ENCODE results near the gene NCR2.

DNA sequence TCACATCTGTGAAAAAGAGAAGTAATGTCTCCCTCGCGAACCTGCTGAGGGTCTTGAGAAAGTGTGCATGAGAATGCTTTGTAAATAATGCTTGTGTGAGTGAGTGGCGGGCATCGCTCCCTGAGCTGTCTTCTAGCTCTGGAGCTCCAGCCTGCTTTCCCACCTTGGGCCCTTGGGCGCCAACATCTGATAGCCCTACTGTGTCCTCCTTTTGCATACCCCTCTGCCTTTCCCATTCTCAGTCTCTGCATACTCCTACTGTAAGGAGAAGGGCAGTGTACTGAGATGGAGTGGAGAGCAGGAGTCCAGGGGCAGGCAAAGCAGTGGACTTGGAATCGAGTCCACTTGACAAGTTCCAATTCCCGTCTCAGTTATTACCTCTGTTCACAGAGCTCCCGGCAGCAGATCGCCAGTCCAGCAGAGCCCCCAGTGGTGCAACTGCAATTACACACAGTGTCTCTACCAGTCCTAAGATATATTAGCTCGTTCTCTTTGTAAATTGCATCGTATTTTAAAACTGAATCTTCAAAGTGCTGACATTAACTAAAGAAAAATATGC, 847 bp upstream of the NCR2 start:
- TF ChIP-seq, protein P1, sequence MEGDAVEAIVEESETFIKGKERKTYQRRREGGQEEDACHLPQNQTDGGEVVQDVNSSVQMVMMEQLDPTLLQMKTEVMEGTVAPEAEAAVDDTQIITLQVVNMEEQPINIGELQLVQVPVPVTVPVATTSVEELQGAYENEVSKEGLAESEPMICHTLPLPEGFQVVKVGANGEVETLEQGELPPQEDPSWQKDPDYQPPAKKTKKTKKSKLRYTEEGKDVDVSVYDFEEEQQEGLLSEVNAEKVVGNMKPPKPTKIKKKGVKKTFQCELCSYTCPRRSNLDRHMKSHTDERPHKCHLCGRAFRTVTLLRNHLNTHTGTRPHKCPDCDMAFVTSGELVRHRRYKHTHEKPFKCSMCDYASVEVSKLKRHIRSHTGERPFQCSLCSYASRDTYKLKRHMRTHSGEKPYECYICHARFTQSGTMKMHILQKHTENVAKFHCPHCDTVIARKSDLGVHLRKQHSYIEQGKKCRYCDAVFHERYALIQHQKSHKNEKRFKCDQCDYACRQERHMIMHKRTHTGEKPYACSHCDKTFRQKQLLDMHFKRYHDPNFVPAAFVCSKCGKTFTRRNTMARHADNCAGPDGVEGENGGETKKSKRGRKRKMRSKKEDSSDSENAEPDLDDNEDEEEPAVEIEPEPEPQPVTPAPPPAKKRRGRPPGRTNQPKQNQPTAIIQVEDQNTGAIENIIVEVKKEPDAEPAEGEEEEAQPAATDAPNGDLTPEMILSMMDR (IDR thresholded peaks at IDR 0.05 in 4 of 5, conservative IDR thresholded peaks at IDR 0.05 in 1 of 5): no peak
- no peak for TF ChIP-seq POLR2A (IDR thresholded peaks at IDR 0.05)
